ENCODE results near the gene FMN1. TPM values are rescaled to one million over a fixed set of nuclear protein-coding genes. Genes with fewer than 3 reads are reported as not detected.

Gene FMN1
- polyA plus RNA-seq, 3 donors, result 0.28 to 3.7 (median 0.34) TPM

DNA sequence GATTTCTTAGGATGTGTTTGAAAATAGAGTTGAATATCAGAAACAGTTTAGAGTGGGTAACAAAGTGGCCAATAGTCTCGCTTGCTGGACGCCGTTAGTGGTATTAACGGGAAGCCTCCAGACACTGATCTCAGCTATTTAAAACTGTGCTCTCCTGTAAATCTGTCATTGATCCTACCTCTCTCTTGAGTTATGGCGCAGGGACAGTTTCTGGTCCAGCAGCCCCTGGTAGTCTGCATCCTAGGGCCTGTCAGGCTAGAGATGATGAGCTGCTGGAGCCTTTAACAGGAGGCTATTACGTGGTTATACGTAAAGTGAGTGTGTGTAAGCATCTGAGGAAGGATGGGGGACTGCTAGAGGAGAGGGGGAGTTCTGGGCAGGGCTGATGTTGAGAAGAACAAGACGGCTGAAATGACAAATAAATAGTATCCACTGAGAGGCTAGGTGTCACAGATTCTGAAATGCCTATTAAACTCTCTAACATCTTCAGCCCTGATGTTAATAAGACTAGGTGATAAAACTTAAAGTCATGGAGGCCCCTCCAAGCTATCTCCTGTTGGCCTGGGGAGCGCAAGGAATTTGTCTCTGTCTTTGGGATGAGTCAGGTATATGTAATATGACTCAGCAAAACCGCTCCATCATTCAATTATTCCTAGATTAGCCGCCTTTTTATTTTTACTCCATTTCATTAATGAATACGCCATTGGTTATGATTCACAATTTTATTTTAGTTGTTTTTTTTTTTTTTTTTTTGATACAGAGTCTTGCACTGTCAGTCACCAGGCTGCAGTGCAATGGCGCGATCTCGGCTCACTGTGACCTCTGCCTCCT is 321.0 kb downstream of the FMN1 start:
- Mint-ChIP-seq H3K4me3 (no peak overlapping the region), H3K9me3 (no peaks in the 10 kb centered on the region), H3K36me3 (peaks cover 5 to 20% of the 10 kb centered on the region in 2 donors), H3K27me3 (ENCODE audit: low read depth in 3 of 3) (peaks cover 0 to 2% (median 1%) of the 10 kb centered on the region in 3 donors), H3K27ac (peak overlapping the region in 1 of 7 donors; percentile 10), H3K4me1 (peaks cover 6% of the 10 kb centered on the region)
- whole genome bisulfite sequencing (ENCODE audit: insufficient coverage), result 99% methylated on average over 10 of the region's 15 CpGs
- no peak overlapping the region for H3K4me2 ChIP-seq (replicated peaks; ENCODE audit: extremely low read depth, low read length, poor library complexity, severe bottlenecking)
- H2AFZ ChIP-seq (ENCODE audit: insufficient read depth, low read depth, low read length, poor library complexity, severe bottlenecking), result no peak overlapping the region
- DNase-seq, result no peak
- no peaks in the 10 kb centered on the region for H3K9me3 ChIP-seq (replicated peaks in 1 of 2; ENCODE audit: control insufficient read depth in 1 of 2, insufficient read depth in 1 of 2, low read length in 2 of 2)
- no peaks in the 10 kb centered on the region for H3K79me2 ChIP-seq (ENCODE audit: insufficient read depth, low read length)
- H3K4me3 ChIP-seq (replicated peaks in 1 of 3; ENCODE audit: low read depth in 2 of 3, low read length in 3 of 3), result no peak overlapping the region
- intact Hi-C loops (cut with micrococcal nuclease), result loop anchor here in 1 of 2 donors (5.0 kb wide), 1 partner anchor 34 kb away; no protein-coding TSS in a partner anchor
- H4K20me1 ChIP-seq (ENCODE audit: insufficient read depth, low read length), result no peaks in the 10 kb centered on the region
- H3K9ac ChIP-seq (ENCODE audit: insufficient read depth, low read length, poor library complexity, severe bottlenecking), result no peak overlapping the region
- no peak overlapping the region for H3K27ac ChIP-seq (ENCODE audit: low read depth in 1 of 2, low read length in 2 of 2)
- H3K4me1 ChIP-seq (ENCODE audit: control insufficient read depth in 1 of 2, insufficient read depth in 2 of 2, low read length in 2 of 2), result no peaks in the 10 kb centered on the region
- H3K36me3 ChIP-seq (replicated peaks in 1 of 2; ENCODE audit: control insufficient read depth in 1 of 2, insufficient read depth in 2 of 2, low read length in 2 of 2), result no peaks in the 10 kb centered on the region
- TF ChIP-seq, protein P1, sequence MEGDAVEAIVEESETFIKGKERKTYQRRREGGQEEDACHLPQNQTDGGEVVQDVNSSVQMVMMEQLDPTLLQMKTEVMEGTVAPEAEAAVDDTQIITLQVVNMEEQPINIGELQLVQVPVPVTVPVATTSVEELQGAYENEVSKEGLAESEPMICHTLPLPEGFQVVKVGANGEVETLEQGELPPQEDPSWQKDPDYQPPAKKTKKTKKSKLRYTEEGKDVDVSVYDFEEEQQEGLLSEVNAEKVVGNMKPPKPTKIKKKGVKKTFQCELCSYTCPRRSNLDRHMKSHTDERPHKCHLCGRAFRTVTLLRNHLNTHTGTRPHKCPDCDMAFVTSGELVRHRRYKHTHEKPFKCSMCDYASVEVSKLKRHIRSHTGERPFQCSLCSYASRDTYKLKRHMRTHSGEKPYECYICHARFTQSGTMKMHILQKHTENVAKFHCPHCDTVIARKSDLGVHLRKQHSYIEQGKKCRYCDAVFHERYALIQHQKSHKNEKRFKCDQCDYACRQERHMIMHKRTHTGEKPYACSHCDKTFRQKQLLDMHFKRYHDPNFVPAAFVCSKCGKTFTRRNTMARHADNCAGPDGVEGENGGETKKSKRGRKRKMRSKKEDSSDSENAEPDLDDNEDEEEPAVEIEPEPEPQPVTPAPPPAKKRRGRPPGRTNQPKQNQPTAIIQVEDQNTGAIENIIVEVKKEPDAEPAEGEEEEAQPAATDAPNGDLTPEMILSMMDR (IDR thresholded peaks at IDR 0.05), result no peak
- no peaks in the 10 kb centered on the region for H3K27me3 ChIP-seq (ENCODE audit: control insufficient read depth in 2 of 2, insufficient read depth in 2 of 2, low read length in 2 of 2)

DNA sequence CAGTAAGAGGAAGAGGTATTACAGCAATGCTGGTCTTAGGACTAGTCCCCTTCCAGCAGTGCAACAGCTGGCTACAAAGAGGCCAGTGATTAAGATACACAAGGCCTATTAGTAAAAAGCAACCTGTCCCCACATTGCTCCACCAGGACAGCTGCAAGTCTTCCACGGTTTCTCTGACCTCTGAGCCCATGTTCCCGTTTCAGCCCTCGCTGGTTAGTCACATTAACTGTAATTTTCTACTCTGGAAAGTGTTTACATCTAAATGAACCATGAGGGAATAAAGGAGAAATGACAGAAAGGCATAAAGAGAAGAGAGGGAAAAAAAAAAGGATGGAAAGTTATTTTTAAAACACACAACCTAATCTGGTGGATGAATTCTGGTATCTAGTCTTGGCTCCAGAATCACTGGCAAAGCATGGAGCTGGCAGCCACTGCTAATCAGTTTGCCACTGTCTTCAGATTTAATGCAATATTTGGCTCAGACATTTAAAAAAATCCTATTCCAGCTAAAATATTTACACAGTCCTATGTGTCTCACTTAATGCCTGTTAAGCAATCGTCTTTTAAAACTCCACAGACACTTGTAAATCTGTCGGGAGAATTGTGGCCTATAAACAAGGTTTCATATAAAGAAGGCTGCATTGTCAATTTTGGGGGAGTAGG is 321.8 kb downstream of the FMN1 start:
- no peak overlapping the region for H3K4me2 ChIP-seq (replicated peaks; ENCODE audit: extremely low read depth, low read length, poor library complexity, severe bottlenecking)
- peaks cover 0 to 1% (median 0%) of the 10 kb centered on the region in 3 donors for H3K27me3 Mint-ChIP-seq (ENCODE audit: low read depth in 3 of 3)
- DNase-seq, result no peak
- no peaks in the 10 kb centered on the region for H3K79me2 ChIP-seq (ENCODE audit: insufficient read depth, low read length)
- H3K4me3 Mint-ChIP-seq, result no peak overlapping the region
- no CpG with 5 or more reads among the region's 5 CpGs for WGBS (ENCODE audit: insufficient coverage)
- H3K27ac Mint-ChIP-seq, result peak overlapping the region in 1 of 7 donors; percentile 17
- TF ChIP-seq, protein P1 (IDR thresholded peaks at IDR 0.05), result no peak
- no peaks in the 10 kb centered on the region for H4K20me1 ChIP-seq (ENCODE audit: insufficient read depth, low read length)
- no peaks in the 10 kb centered on the region for H3K9me3 ChIP-seq (replicated peaks in 1 of 2; ENCODE audit: control insufficient read depth in 1 of 2, insufficient read depth in 1 of 2, low read length in 2 of 2)
- H3K4me1 Mint-ChIP-seq, result peaks cover 8% of the 10 kb centered on the region
- intact Hi-C loops (cut with micrococcal nuclease), result loop anchor here in 1 of 2 donors (5.0 kb wide), 1 partner anchor 35 kb away; no protein-coding TSS in a partner anchor
- H2AFZ ChIP-seq (ENCODE audit: insufficient read depth, low read depth, low read length, poor library complexity, severe bottlenecking), result no peak overlapping the region
- H3K4me3 ChIP-seq (replicated peaks in 1 of 3; ENCODE audit: low read depth in 2 of 3, low read length in 3 of 3), result no peak overlapping the region
- no peaks in the 10 kb centered on the region for H3K27me3 ChIP-seq (ENCODE audit: control insufficient read depth in 2 of 2, insufficient read depth in 2 of 2, low read length in 2 of 2)
- H3K36me3 ChIP-seq (replicated peaks in 1 of 2; ENCODE audit: control insufficient read depth in 1 of 2, insufficient read depth in 2 of 2, low read length in 2 of 2), result no peaks in the 10 kb centered on the region
- H3K36me3 Mint-ChIP-seq, result peaks cover 5 to 16% of the 10 kb centered on the region in 2 donors
- peaks cover 0 to 2% of the 10 kb centered on the region in 2 donors for H3K4me1 ChIP-seq (ENCODE audit: control insufficient read depth in 1 of 2, insufficient read depth in 2 of 2, low read length in 2 of 2)
- no peak overlapping the region for H3K27ac ChIP-seq (ENCODE audit: low read depth in 1 of 2, low read length in 2 of 2)
- no peak overlapping the region for H3K9ac ChIP-seq (ENCODE audit: insufficient read depth, low read length, poor library complexity, severe bottlenecking)
- H3K9me3 Mint-ChIP-seq, result no peaks in the 10 kb centered on the region
